ENCODE data around the gene RNASEH2B.

DNA sequence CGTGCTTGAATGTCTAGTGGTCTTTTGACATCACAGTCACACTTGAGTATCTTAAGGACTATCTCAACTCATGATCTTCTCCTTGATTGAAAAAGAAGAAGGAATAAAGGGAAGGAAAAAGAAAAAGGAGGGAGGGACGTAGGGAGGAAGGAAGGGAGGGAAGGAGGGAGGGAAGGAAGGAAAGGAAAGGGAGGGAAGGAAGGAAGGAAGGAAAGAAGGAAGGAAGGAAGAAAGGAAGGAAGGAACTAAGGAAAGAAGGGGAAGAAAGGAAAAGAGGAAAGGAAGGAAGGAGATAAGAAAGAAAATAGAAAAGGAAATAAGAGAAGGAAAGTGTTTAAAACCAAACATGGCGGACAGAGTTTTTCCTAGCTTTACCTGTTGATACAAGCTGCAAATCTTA lies 64.7 kb downstream of the RNASEH2B start:
- TF ChIP-seq, protein P1, sequence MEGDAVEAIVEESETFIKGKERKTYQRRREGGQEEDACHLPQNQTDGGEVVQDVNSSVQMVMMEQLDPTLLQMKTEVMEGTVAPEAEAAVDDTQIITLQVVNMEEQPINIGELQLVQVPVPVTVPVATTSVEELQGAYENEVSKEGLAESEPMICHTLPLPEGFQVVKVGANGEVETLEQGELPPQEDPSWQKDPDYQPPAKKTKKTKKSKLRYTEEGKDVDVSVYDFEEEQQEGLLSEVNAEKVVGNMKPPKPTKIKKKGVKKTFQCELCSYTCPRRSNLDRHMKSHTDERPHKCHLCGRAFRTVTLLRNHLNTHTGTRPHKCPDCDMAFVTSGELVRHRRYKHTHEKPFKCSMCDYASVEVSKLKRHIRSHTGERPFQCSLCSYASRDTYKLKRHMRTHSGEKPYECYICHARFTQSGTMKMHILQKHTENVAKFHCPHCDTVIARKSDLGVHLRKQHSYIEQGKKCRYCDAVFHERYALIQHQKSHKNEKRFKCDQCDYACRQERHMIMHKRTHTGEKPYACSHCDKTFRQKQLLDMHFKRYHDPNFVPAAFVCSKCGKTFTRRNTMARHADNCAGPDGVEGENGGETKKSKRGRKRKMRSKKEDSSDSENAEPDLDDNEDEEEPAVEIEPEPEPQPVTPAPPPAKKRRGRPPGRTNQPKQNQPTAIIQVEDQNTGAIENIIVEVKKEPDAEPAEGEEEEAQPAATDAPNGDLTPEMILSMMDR (IDR thresholded peaks at IDR 0.05) = no peak
- TF ChIP-seq POLR2A (IDR thresholded peaks at IDR 0.05) = no peak

All from adrenal gland (tissue), 5 donors.